ENCODE results near the gene FOSB.
"Not testable (repeated sequence)": the region's sequence is repeated elsewhere in the genome, so short reads cannot be mapped to it uniquely, and the experiment has no call there.

FOSB gene

GRCh38 chr19:45467456-45468158 is at the start of gene FOSB:
Gene FOSB, plus strand, starts transcription at chr19:45467996. Its CDS starts 591 bp downstream, at chr19:45468587.
- DNase-seq, result peak; percentile 97

- no peak for DNase-seq
Measured at GRCh38 chr19:45418802-45419201, 49.0 kb upstream of the FOSB start.

GRCh38 chr19:45419396-45419795 is 48.4 kb upstream of the FOSB start:
- DNase-seq, result no peak

- no peak for DNase-seq
Measured at GRCh38 chr19:45419895-45420294, 47.9 kb upstream of the FOSB start.

- no peak for DNase-seq
Measured at GRCh38 chr19:45420356-45420755, 47.4 kb upstream of the FOSB start.

GRCh38 chr19:45420871-45421270 is 46.9 kb upstream of the FOSB start:
- no peak for DNase-seq

- no peak for DNase-seq
Measured at GRCh38 chr19:45421947-45422498, 45.8 kb upstream of the FOSB start.

- DNase-seq, result no peak
Measured at GRCh38 chr19:45423033-45423588, 44.7 kb upstream of the FOSB start.

- peak; percentile 98 for DNase-seq
Measured at GRCh38 chr19:45423589-45424190, 44.1 kb upstream of the FOSB start, which contains the start of gene ERCC1. Gene ERCC1, minus strand, starts transcription at chr19:45423917. Its CDS starts 543 bp downstream, at chr19:45423374.

- peak; percentile 91 for DNase-seq
Measured at GRCh38 chr19:45424191-45425058, 43.4 kb upstream of the FOSB start.

GRCh38 chr19:45428384-45429231 is 39.2 kb upstream of the FOSB start:
- DNase-seq, result peak; percentile 30

- DNase-seq, result not testable (repeated sequence)
Measured at GRCh38 chr19:45429896-45430295, 37.9 kb upstream of the FOSB start.

- DNase-seq, result not testable (repeated sequence)
Measured at GRCh38 chr19:45431008-45431407, 36.8 kb upstream of the FOSB start.

GRCh38 chr19:45432543-45432942 is 35.3 kb upstream of the FOSB start:
- DNase-seq, result not testable (repeated sequence)

- no peak for DNase-seq
Measured at GRCh38 chr19:45437328-45437727, 30.5 kb upstream of the FOSB start.

GRCh38 chr19:45439190-45439568 is 28.6 kb upstream of the FOSB start:
- DNase-seq, result no peak

GRCh38 chr19:45439569-45440258 is 28.1 kb upstream of the FOSB start:
- DNase-seq, result peak; percentile 78

GRCh38 chr19:45440259-45440638 is 27.5 kb upstream of the FOSB start:
- DNase-seq, result no peak

- peak; percentile 38 for DNase-seq
Measured at GRCh38 chr19:45440873-45441654, 26.7 kb upstream of the FOSB start.

GRCh38 chr19:45442408-45442777 is 25.4 kb upstream of the FOSB start:
- DNase-seq, result no peak
